HTERT RPE-1 (cell line): ENCODE results near the gene YWHAQ.

Experiments used
- in situ Hi-C: fragments of 300-500 bp; cut with MboI; formaldehyde crosslinking; loops from 4 replicates; pipeline ENCODE4 v1.14.3; 2020; ENCODE audit warnings: low sequenced_read_pairs

The YWHAQ gene

GRCh38 chr2:9655441-9656269, 24.9 kb upstream of the YWHAQ start:
- in situ Hi-C loops, result no loop called here

GRCh38 chr2:9654452-9655100, 23.8 kb upstream of the YWHAQ start:
- in situ Hi-C loops, result no loop called here

- in situ Hi-C loops, result no loop called here
Measured at GRCh38 chr2:9653485-9654271, 22.9 kb upstream of the YWHAQ start.

GRCh38 chr2:9652898-9653479, 22.2 kb upstream of the YWHAQ start:
- in situ Hi-C loops, result no loop called here

GRCh38 chr2:9652267-9652666, 21.5 kb upstream of the YWHAQ start:
- in situ Hi-C loops, result no loop called here

GRCh38 chr2:9650119-9650821, 19.5 kb upstream of the YWHAQ start:
- in situ Hi-C loops, result no loop called here

- in situ Hi-C loops, result no loop called here
Measured at GRCh38 chr2:9649261-9649660, 18.5 kb upstream of the YWHAQ start.

- in situ Hi-C loops, result no loop called here
Measured at GRCh38 chr2:9648821-9649220, 18.0 kb upstream of the YWHAQ start.

GRCh38 chr2:9647884-9648283, 17.1 kb upstream of the YWHAQ start:
- in situ Hi-C loops, result no loop called here

- in situ Hi-C loops, result no loop called here
Measured at GRCh38 chr2:9646196-9647030, 15.6 kb upstream of the YWHAQ start.

- in situ Hi-C loops, result no loop called here
Measured at GRCh38 chr2:9644603-9645002, 13.8 kb upstream of the YWHAQ start.

- in situ Hi-C loops, result no loop called here
Measured at GRCh38 chr2:9644021-9644420, 13.2 kb upstream of the YWHAQ start.

- in situ Hi-C loops, result no loop called here
Measured at GRCh38 chr2:9641641-9642040, 10.8 kb upstream of the YWHAQ start.

GRCh38 chr2:9640403-9641104, 9.8 kb upstream of the YWHAQ start:
- in situ Hi-C loops, result no loop called here

- in situ Hi-C loops, result no loop called here
Measured at GRCh38 chr2:9639740-9640343, 9.0 kb upstream of the YWHAQ start.

- in situ Hi-C loops, result no loop called here
Measured at GRCh38 chr2:9639000-9639602, 8.3 kb upstream of the YWHAQ start.

- in situ Hi-C loops, result no loop called here
Measured at GRCh38 chr2:9638532-9638931, 7.7 kb upstream of the YWHAQ start.

- in situ Hi-C loops, result no loop called here
Measured at GRCh38 chr2:9637330-9637729, 6.5 kb upstream of the YWHAQ start.
